ENCODE data around the gene PLXNA2.

Gene PLXNA2

GRCh38 chr1:208203127-208203847, 40.9 kb downstream of the PLXNA2 start:
- DNase-seq (ENCODE audit: low spot score) = no peak

GRCh38 chr1:208202333-208202995, 41.7 kb downstream of the PLXNA2 start:
- DNase-seq (ENCODE audit: low spot score) = no peak

GRCh38 chr1:208201229-208201628, 43.0 kb downstream of the PLXNA2 start:
- DNase-seq (ENCODE audit: low spot score) = no peak

GRCh38 chr1:208200116-208200515, 44.1 kb downstream of the PLXNA2 start:
- DNase-seq (ENCODE audit: low spot score) = no peak

- DNase-seq (ENCODE audit: low spot score) = no peak
Measured at GRCh38 chr1:208198236-208198635, 45.9 kb downstream of the PLXNA2 start.

DNA sequence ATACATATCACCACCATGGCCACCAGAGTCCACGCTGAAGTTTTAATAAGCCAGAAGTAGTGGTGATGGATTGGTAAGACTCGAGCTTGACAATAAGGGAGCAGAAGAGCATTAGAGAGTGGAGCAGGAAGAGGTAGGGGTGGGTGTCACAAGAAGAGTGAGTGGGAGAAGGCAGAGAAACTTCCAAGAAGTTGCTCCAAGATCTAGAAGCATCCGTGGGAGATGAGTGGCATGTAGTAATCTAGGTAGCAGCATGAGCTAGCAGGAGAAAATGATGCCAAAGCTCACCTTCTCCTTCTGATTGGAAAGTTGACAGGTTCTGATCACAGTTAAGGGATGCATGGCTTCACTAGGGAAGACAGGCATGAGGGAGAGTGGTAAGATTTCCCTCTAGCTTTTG, 49.2 kb downstream of the PLXNA2 start:
- peak; percentile 84 for DNase-seq (ENCODE audit: low spot score)

DNA sequence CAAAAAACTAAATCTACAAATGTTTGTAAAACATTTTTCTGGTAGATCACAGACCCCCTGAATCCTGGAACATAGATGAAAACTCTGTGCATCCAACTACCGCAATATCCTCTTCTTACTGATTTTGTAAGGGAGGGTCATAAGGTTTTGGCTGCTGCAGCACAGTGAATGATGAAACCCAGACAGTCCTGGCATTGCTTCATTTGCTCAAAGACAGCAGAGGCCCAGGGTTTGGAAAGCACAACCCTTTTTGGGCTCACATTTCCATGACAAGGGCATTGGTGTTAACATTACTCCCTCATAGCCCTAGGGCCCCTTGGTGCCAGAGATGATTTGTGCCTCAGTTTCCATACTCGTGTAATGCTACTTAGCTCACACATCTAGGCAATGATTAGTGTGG, 51.2 kb downstream of the PLXNA2 start:
- DNase-seq (ENCODE audit: low spot score) = no peak

GRCh38 chr1:208190784-208191183, 53.4 kb downstream of the PLXNA2 start:
- DNase-seq (ENCODE audit: low spot score) = no peak

DNA sequence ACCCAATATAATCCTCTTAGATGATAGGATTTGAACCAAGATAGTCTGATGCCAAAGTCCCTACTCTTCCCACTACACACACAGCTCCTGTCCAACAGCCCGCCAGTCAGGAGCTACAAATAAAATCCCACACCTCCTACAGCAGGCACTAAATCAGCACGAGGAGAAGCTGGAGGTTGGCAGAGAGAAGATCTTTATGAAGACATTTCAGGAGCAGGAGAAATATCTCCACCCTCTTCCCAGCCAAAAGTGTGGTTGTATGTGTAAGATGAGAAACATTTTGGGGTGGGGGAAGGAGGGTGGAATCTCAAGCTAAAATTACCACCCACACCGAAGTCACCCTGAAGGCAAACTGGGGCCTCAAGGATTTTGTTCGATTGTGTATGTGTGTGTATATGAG, 54.5 kb downstream of the PLXNA2 start:
- no peak for DNase-seq (ENCODE audit: low spot score)

GRCh38 chr1:208189183-208189582, 55.0 kb downstream of the PLXNA2 start:
- no peak for DNase-seq (ENCODE audit: low spot score)

GRCh38 chr1:208188607-208189006, 55.6 kb downstream of the PLXNA2 start:
- DNase-seq (ENCODE audit: low spot score) = no peak

- DNase-seq (ENCODE audit: low spot score) = no peak
Measured at GRCh38 chr1:208187499-208188041, 56.6 kb downstream of the PLXNA2 start.

- DNase-seq (ENCODE audit: low spot score) = peak; percentile 70
Measured at GRCh38 chr1:208185801-208186231, 58.4 kb downstream of the PLXNA2 start.

GRCh38 chr1:208184966-208185654, 59.1 kb downstream of the PLXNA2 start:
- no peak for DNase-seq (ENCODE audit: low spot score)

DNA sequence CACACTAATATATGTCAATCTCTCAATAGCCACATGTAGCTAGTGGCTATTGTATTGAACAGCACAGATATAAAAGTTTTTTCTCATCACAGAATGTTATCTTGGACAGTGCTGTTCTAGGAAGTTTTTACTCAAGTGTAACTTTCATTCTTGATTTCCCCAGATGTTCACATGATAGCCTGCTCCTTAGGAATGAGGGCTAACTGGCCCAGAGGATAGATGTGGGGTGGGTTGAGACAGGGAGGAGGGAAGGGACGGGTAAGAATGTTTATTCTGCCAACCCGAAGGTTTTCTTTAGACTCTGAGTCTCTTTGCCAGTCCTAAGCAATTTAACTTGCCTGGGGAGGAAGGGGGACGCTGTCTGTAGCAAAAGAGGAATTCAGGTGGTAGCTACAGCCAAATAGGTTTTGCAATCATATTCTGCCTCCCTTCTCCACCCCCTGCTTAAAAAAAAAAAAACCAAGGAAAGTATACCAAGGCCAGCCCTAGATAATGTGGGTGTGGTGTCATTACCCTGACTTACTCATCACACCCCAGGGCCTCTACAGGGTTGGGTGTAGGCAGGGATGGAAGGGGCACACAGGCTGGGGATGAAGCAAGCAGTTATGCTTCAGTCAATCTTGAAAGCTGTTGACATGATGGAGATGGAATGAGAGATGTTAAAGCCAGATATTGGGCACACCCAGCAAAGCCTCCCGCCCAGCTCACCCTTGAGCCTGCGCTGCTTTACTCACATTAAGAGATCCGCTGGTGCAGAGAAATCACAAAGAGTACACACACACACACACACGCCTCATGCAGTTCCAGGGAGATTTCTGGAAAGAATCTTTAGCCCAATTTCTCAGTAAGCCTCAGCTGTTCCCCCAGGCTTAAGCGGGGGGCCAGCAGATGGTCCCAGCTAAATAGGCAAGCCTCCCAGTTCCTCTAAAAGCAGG, 59.9 kb downstream of the PLXNA2 start:
- DNase-seq (ENCODE audit: low spot score) = peak; percentile 67

- no peak for DNase-seq (ENCODE audit: low spot score)
Measured at GRCh38 chr1:208182880-208183645, 61.1 kb downstream of the PLXNA2 start.

DNA sequence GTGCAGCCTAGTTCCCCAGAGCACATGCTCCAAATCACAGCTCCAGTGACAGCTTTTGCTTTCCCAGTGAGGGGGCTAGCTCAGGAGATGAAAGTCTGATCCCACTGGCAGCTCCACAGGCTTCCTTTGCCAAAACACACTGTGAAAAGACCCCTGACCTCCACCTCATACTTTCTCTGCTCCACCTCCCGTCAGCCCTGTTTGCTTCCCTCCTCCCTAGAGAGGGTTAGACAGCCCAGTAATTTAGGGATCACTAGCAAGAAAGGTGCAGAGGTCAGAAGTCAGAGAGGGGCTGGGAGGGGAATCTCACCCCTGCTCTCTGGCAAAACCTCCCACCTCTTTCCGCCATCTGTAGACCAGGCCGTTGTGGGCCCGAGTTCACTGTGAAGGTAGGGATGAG, 62.8 kb downstream of the PLXNA2 start:
- no peak for DNase-seq (ENCODE audit: low spot score)

- DNase-seq (ENCODE audit: low spot score) = no peak
Measured at GRCh38 chr1:208180421-208180820, 63.8 kb downstream of the PLXNA2 start.

DNA sequence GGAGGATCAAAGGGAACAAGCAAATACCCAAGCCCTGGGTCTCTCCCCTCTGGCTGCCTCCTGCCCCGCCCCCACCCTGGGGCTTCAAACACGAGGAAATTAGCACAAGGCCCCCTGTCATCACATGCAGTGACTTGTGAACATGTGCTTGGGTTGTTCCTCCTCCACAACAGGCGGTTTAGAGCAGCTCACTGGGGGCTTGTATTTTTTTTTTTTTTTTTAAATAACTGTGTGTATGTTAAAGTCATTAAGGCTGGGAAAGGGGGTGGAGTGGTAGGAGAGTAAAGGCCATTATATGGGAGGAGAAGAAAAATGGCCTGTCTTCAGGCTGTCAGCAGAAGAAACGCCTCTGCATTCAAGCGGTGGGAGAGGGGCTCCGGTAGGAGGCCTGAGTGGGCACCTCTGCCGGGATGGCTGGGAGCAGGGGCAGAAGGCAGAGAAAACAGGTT, 64.2 kb downstream of the PLXNA2 start:
- DNase-seq (ENCODE audit: low spot score) = no peak

- no peak for DNase-seq (ENCODE audit: low spot score)
Measured at GRCh38 chr1:208179263-208179816, 64.8 kb downstream of the PLXNA2 start.

All from putamen (tissue), 1 donor.